ENCODE measurements around the gene SIM1.
"Not testable (repeated sequence)": the region's sequence is repeated elsewhere in the genome, so short reads cannot be mapped to it uniquely, and the experiment has no call there.

SIM1 gene

DNA sequence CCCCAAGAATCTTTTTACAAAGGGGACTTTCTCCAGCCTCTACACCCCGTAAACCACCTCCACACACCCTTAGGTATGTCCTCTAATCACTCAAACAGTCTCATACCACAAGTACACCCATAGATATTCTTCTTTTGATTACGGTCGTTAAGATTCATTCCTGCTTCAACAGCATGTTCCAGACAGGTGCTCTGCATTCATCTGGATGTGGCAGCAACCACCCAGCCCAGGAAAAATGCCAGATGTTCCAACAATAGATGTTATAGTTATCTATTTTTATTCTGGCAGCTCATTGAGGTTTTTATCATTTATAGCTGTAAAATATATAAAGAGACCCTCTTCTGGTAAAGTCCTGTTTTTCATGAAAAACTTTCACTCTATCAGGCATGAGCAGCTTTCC lies 60.7 kb downstream of the SIM1 start:
- DNase-seq = no peak
- TF ChIP-seq POLR2A (IDR thresholded peaks at IDR 0.05; ENCODE audit: low read length) (no peak), GATA1 (IDR thresholded peaks at IDR 0.05; ENCODE audit: low read depth, low read length) (no peak)

DNA sequence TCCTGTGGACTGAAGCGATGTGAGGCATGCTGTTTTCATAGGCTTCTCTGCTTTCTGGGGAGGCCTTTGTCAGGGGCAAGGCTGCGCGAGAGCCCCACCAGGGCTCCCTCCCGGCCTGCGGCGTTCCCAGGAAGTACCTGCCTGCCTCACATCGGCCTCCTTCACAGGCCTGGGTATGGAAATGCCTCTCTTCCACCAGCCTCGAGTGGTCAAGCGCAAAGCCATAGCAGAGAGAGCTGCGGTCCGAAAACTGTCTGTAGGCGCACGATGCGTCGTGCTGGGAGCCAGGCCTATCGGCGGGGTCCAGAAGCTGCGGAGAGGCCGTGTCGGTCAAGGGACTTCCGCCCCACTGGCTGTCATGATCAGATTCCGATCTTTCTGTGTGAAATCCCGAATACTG lies 71.2 kb downstream of the SIM1 start:
- no peak for DNase-seq
- TF ChIP-seq GATA1 (IDR thresholded peaks at IDR 0.05; ENCODE audit: low read depth, low read length) (no peak), POLR2A (IDR thresholded peaks at IDR 0.05; ENCODE audit: low read length) (no peak)

DNA sequence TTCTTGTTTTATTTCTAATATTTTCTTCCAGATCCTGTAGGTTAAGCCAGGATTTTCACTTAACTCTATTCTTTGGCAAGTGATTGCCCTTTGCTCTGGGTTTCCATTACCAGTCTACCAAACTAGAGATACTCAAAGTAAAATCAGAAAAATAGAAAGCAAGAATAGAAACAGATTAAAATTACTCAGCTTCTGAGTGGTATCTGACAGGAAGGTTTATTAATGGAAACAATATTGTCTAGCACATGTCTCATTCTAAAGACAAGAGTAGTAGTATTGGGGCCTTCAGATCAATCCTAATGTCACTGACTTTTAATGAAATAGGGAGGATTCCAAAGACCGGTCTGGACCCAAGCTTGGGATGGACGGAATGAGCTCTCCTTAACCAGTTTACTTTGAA lies 72.3 kb downstream of the SIM1 start:
- TF ChIP-seq POLR2A (IDR thresholded peaks at IDR 0.05; ENCODE audit: low read length) (no peak), GATA1 (IDR thresholded peaks at IDR 0.05; ENCODE audit: low read depth, low read length) (no peak)
- DNase-seq = no peak

DNA sequence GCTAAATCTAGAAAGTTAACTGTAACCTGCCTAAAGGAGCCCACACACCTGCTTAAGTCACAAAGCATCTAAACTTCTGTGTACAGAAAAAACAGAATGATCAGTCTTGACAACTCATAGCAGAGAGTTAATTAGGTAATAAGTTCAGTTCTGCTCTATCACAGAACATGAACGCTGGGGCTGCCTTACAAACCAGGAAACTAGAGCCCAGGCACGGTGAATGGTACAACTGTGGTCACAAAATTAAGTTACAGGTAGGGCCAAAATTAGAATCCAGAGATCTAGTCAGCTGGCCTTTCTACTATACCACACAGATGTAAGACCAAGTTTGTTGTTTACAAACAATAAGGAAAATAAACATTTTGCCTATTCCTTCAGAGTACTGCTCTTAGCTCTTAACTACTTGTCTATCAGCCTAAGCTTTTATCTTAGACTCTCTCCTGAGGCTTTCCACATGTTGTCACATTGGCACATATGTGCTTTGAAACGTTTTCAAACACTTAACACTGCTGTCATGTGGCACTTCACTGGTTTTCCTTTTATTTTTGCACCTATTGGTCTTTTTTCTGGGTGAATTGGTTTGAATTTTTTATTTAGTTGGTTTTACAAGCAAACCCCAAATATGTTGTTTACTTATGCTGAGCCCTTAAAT lies 75.7 kb downstream of the SIM1 start:
- no peak for DNase-seq
- TF ChIP-seq GATA1 (IDR thresholded peaks at IDR 0.05; ENCODE audit: low read depth, low read length) = no peak
- TF ChIP-seq POLR2A (IDR thresholded peaks at IDR 0.05; ENCODE audit: low read length) = no peak

DNA sequence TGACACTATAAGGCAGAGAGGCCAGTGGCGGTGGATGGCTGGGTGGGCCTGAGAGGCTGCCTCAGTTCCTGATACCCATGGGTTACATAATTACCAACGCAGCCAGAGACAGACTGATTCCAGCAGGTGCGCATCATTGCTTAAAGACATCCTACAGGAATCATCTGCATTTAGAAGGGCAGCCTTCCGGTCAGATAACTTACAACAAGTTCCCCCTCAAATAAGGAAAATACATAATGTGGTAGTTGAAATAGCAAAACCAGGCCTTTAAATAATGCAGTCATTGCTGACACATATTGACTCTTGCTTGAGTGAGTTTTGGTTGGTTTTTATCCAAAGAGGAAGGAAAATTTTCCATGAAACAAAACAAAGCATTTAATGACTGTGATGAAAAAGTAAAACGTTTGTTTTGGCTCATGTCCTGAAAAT lies 81.9 kb downstream of the SIM1 start:
- no peak for DNase-seq
- TF ChIP-seq GATA1 (IDR thresholded peaks at IDR 0.05; ENCODE audit: low read depth, low read length) (no peak), POLR2A (IDR thresholded peaks at IDR 0.05; ENCODE audit: low read length) (no peak)

DNA sequence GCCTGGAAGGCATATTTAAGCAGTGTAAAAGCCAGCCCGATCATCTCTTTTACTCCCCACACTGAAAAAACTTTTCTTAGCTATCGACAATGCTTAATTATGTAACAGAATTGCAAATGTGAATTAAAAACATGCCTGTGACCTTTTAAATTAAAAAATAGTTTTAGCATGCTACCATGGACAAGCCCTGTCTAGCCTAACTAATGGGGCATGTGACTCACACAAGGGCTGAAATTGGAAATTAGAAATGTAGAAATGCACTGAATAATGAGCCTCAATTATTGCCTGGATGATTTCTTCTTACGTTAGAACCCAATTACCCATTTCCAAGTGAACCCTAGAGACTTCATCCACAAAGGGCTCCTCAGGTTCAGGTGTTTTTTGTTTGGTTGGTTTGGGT lies 82.7 kb downstream of the SIM1 start:
- DNase-seq = no peak
- TF ChIP-seq GATA1 (IDR thresholded peaks at IDR 0.05; ENCODE audit: low read depth, low read length) = no peak
- TF ChIP-seq POLR2A (IDR thresholded peaks at IDR 0.05; ENCODE audit: low read length) = no peak

DNA sequence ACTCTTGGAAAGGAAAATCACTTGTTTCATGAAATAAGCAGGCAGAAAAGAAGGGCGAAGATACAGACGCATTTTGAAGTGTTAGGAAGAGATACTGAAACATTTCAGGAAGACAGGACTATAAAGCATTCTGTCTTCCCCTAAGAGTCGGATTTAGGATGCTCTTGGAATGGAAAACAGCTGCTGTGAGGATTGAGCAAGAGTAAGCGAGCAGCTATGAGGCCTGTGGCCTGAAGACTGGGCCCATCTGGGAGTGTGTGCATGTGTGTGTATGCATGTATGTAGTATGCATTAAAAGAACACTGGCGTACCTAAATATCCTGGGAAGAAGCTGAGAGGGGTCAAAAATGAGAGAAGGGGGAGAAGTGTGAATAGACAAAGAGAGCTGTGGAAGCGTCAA lies 83.6 kb downstream of the SIM1 start:
- TF ChIP-seq POLR2A (IDR thresholded peaks at IDR 0.05; ENCODE audit: low read length) (no peak), GATA1 (IDR thresholded peaks at IDR 0.05; ENCODE audit: low read depth, low read length) (no peak)
- DNase-seq = no peak

DNA sequence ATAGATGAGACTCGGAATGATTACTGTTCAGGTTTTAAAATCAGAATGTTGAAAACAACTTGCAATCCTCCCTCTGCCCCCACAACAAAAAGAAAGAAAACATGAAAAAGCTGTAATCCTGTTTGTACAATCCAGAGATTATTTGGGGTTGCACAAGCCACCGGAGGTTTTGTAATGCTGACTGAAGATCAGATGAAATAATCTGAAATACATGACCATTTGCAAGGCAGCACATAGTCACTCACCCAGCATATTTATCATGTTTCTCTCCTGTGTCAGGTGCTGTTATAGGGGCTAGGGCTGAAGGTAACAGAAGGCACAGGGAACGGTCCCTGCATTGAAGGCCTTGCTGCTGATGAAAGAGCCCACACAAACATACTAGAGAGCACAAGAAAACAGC lies 85.3 kb downstream of the SIM1 start:
- no peak for TF ChIP-seq POLR2A (IDR thresholded peaks at IDR 0.05; ENCODE audit: low read length)
- no peak for TF ChIP-seq GATA1 (IDR thresholded peaks at IDR 0.05; ENCODE audit: low read depth, low read length)
- no peak for DNase-seq

DNA sequence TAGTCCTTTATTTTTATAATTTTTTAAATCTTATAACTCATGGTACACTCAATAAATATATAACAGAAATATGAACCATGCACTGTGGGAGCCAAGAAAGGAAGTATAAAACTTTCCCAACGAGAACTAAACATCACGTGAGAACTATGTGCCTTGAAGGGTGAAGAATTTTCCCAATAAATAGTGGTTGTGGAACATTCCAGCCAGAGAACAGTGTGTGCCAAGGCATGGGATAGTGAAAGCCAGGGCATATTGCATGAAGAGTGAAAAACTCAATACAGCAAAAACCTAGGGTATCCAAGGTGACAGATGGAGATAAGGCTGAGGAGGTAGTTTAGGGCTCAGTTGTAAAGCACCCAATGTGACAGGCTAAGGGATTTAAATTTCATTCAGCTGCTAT lies 86.1 kb downstream of the SIM1 start:
- no peak for DNase-seq
- TF ChIP-seq GATA1 (IDR thresholded peaks at IDR 0.05; ENCODE audit: low read depth, low read length) (no peak), POLR2A (IDR thresholded peaks at IDR 0.05; ENCODE audit: low read length) (no peak)

DNA sequence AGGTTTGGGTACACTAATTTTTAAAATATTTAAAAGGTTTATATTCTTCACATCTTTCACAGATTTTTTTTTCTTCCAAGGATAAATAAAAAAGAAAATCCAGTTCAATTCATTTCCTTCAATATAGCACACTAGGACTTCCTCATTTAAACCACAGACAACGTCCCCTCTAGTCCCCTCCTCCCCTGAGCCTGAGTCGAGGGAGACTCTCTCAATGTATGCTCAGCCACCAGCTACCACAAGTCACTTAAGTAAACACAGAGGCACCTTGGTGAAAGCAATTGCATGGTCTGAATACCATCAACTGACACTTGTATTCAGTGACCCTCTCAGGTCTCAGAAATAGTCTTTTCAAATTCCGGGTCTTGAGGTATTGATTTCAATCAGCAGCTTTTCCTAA lies 88.6 kb downstream of the SIM1 start:
- no peak for DNase-seq
- TF ChIP-seq GATA1 (IDR thresholded peaks at IDR 0.05; ENCODE audit: low read depth, low read length) (no peak), POLR2A (IDR thresholded peaks at IDR 0.05; ENCODE audit: low read length) (no peak)

DNA sequence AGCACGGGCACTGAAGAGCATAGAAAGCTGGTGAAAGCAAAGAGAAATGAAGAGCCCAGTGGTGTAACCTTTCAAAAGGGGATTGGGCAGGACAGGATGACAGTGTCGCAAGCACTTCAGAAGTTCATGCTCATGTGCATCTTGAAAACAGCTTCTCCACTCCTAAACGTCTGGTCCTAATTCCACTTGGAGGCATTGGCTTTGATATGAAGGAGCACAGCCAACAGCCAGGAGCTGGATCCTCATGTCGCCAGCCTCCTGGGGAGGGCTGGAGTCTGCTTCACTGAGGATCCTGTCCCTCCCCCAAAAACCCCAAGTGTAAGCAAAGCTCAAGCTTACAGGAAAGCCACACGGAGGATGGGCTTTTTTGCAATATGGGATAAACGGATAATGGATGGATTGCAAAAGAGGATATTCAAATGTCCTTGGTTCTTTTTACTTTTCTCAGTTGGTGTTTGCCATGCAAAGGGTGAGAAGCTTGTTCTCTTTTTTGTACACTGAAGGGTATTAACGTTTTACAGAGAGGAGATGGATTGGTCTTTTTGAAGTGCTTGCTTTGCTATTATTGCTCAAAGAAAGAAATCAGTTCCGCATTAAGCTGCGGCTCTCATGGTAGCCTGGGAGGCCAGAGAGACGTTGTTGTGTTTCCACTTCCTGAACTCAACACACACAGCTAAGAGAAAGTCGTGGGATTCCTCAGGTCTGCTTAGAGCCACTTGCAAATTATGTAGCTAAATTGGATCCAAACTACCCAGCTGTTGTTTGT lies 92.2 kb downstream of the SIM1 start:
- DNase-seq = no peak
- TF ChIP-seq POLR2A (IDR thresholded peaks at IDR 0.05; ENCODE audit: low read length) (no peak), GATA1 (IDR thresholded peaks at IDR 0.05; ENCODE audit: low read depth, low read length) (no peak)

DNA sequence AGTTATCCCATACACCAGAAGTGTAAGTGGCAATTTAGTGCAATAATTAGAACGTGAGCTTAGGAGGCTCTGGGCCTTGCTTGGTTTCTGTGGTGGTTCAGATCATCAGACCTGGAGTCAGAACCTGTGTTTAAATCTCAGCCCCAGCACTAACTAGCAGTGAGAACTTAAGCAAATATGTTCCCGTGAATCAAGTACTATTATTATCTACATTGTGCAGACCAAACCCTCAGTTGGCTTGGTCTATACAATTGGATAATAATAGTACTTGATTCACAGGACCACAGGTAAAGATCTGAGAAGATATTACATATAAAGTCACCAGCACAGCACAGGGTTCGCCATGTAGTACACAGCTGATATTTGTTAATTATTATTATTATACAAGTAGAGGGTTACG lies 93.1 kb downstream of the SIM1 start:
- no peak for DNase-seq
- TF ChIP-seq GATA1 (IDR thresholded peaks at IDR 0.05; ENCODE audit: low read depth, low read length) = no peak
- TF ChIP-seq POLR2A (IDR thresholded peaks at IDR 0.05; ENCODE audit: low read length) = no peak

DNA sequence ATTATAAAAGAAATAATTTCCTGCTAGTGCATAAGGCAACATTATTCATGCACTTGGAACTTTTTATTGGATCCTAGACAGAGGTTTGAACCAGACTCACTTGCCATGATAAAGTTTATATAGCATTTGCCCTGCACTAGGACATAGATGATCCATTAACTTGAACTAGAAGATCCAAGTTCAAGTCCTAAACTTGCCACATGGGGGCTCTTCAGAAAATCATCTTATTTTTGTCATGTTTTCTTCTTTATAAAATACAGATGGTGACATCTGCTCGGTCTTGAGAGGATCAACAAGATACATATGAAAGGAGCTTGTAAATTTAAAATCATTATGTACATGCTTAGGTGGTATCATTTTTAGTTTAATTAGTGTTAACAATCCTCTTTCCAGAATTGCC lies 94.5 kb downstream of the SIM1 start:
- peak in 1 of 2 experiments; percentile 8 for DNase-seq
- no peak for TF ChIP-seq POLR2A (IDR thresholded peaks at IDR 0.05; ENCODE audit: low read length)
- no peak for TF ChIP-seq GATA1 (IDR thresholded peaks at IDR 0.05; ENCODE audit: low read depth, low read length)

DNA sequence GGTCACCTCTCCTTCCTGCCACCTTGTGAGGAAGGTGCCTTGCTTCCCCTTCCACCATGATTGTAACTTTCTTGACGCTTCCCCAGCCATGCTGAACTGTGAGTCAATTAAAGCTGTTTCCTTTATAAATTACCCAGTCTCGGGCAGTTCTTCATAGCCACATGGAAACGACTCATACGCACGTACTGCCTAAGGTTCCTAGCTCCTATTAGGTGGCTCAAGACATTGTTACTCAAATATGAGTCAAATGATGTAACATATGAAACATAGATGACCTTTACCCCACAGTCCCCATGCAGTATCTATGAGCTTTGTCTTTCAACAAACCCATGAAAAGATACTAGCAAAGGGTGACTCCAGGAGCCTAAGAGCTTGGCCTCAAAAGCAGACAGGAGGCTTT lies 98.3 kb downstream of the SIM1 start:
- no peak for DNase-seq
- TF ChIP-seq GATA1 (IDR thresholded peaks at IDR 0.05; ENCODE audit: low read depth, low read length) = no peak
- TF ChIP-seq POLR2A (IDR thresholded peaks at IDR 0.05; ENCODE audit: low read length) = no peak

DNA sequence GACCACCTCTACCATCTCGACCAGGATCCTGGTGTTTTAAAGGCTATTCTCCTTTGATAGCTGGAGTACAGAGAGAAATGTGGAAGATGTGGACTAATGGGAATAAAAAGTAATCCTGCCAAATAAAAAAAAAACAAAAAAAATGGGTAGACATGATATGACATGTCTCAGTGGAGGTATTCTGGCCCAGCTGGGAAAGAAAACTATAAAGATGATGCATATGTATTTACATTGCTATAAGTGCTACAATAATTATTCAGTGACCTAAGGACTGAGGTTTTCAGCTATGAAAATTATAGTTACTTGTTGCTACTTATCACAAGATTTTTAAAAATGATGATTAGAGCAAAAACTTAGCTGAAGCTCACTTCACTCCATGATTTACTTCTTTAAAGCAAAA lies 101.1 kb downstream of the SIM1 start:
- no peak for DNase-seq

DNA sequence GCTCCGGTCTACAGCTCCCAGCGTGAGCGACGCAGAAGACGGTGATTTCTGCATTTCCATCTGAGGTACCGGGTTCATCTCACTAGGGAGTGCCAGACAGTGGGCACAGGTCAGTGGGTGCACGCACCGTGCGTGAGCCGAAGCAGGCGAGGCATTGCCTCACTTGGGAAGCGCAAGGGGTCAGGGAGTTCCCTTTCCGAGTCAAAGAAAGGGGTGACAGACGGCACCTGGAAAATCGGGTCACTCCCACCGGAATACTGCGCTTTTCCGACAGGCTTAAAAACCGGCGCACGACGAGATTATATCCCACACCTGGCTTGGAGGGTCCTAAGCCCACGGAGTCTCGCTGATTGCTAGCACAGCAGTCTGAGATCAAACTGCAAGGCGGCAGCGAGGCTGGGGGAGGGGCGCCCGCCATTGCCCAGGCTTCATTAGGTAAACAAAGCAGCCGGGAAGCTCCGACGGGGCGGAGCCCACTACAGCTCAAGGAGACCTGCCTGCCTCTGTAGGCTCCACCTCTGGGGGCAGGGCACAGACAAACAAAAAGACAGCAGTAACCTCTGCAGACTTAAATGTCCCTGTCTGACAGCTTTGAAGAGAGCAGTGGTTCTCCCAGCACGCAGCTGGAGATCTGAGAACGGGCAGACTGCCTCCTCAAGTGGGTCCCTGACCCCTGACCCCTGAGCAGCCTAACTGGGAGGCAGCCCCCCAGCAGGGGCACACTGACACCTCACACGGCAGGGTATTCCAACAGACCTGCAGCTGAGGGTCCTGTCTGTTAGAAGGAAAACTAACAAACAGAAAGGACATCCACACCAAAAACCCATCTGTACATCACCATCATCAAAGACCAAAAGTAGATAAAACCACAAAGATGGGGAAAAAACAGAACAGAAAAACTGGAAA lies 109.7 kb downstream of the SIM1 start:
- not testable (repeated sequence) for DNase-seq

More for the DNA sequence above, 101.1 kb downstream of the SIM1 start:
- TF ChIP-seq GATA1 (IDR thresholded peaks at IDR 0.05; ENCODE audit: low read depth, low read length) (no peak), POLR2A (IDR thresholded peaks at IDR 0.05; ENCODE audit: low read length) (no peak)

All from erythroblast (primary cell).